HG02852 (cell line): ENCODE data around the gene MBD6.

Experiments
- ATAC-seq: cut with Tn5 transposase; IDR thresholded peaks from one replicate; pipeline ENCODE4 v1.9.1; 2021; ENCODE audit warnings: mild to moderate bottlenecking, moderate library complexity; ENCODE audit not compliant: unreplicated experiment

MBD6 gene, protein sequence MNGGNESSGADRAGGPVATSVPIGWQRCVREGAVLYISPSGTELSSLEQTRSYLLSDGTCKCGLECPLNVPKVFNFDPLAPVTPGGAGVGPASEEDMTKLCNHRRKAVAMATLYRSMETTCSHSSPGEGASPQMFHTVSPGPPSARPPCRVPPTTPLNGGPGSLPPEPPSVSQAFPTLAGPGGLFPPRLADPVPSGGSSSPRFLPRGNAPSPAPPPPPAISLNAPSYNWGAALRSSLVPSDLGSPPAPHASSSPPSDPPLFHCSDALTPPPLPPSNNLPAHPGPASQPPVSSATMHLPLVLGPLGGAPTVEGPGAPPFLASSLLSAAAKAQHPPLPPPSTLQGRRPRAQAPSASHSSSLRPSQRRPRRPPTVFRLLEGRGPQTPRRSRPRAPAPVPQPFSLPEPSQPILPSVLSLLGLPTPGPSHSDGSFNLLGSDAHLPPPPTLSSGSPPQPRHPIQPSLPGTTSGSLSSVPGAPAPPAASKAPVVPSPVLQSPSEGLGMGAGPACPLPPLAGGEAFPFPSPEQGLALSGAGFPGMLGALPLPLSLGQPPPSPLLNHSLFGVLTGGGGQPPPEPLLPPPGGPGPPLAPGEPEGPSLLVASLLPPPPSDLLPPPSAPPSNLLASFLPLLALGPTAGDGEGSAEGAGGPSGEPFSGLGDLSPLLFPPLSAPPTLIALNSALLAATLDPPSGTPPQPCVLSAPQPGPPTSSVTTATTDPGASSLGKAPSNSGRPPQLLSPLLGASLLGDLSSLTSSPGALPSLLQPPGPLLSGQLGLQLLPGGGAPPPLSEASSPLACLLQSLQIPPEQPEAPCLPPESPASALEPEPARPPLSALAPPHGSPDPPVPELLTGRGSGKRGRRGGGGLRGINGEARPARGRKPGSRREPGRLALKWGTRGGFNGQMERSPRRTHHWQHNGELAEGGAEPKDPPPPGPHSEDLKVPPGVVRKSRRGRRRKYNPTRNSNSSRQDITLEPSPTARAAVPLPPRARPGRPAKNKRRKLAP

GRCh38 chr12:57522011-57522886, at the start of gene MBD6:
TSS of gene MBD6 (plus strand) at chr12:57522824. CDS start at chr12:57524304, 1,480 bp downstream.
- ATAC-seq, result peak; percentile 31

DNA sequence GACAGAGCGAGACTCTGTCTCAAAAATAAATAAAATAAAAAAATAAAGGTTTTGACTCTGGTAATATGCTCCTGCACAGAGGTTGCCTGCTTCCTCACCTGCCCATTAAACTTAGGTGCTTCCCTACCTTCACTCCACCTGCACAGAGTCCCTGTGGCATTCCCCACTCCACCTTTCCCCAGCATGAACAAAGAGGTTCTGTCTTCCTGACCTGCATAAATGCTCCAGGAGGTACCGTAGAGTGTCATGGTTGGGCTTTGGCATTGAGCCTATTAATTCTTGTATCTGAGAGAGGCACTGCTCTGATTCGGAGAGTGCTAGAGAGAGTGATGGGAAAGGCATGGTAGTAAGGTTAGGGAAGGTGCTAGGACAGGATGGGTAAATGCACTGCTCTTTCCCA, 49.2 kb upstream of the MBD6 start:
- no peak for ATAC-seq

DNA sequence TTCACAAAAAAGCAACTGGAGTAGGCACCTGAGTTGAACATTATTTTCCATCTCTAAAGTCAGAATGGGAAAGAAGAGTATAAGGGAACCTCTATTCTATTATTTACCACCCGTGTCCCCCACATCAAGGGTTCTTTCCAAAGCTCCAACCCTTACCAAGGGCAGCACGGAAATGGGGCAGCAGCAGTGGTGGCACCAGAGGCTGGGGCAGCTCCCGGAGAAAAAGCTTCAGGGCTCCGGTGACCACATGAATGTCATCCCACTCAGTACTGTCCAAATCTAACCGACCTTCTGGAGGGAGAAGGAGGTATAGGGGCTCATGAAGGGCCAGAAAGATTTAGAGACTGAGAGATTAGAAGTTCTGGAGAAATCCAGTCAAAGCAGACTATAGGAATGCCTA, 48.7 kb upstream of the MBD6 start:
- ATAC-seq, result no peak

DNA sequence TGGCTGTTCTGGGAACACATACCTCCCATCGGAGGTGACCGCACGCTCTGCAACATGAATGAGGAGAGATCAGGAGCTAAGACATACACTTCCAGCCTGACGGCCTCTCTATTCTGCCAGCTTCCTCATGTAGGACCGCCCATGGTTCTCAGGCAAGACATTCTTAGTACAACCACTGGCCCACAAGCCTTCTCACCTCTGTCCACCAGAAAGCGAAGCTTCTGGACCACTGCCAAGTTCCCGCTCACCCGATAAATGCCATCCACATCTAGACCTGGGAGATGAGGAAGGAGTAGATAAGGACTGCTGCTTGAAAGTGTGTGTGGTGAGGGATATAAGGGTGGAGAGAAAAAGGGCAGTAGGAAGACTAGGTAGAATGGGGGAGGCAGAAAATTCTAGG, 48.2 kb upstream of the MBD6 start:
- no peak for ATAC-seq

GRCh38 chr12:57474862-57475261, 47.8 kb upstream of the MBD6 start:
- ATAC-seq, result no peak

DNA sequence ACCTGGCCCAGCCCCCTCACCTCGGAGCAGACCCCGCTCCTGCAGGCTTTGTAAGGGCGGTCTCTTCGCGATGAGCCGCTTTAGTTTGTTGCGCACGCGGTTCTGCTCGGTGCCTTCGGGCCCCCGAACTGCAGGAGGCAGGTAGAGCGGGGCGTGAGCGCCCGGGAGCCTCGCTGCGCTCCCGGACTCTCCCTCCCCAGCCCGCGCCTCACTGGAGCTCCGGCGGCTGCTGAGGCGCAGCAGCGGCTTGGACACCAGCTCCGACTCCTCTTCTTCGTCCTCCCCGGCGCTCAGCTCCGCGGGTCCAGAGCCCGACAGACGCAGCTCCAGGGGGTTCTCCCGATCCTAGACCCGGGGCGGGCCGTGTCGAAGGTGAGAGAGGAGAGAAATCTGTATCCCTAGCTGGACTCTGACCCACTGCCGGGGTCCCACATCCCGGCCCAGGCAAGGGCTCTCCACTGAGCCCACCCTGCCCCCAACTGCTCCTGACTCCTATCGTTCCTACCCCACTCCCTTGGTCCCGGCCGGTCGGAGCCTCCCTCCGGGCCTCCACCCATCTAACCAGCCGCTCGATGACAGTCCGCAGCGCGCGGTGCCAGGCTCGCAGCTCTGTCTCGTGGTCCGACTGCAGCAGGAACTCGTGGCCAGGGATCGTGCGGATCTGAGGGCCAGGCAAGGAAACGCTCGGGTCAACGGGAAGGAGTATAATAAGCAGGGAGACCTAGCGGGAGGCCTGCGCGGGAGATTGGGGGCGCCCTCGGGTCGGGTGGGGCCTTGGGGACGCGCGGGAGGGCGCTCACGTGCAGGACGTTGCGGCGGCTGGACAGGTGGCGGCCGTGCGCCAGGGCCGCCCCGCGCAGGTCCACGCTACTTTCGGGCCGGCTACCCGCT, 47.1 kb upstream of the MBD6 start:
- no peak for ATAC-seq

DNA sequence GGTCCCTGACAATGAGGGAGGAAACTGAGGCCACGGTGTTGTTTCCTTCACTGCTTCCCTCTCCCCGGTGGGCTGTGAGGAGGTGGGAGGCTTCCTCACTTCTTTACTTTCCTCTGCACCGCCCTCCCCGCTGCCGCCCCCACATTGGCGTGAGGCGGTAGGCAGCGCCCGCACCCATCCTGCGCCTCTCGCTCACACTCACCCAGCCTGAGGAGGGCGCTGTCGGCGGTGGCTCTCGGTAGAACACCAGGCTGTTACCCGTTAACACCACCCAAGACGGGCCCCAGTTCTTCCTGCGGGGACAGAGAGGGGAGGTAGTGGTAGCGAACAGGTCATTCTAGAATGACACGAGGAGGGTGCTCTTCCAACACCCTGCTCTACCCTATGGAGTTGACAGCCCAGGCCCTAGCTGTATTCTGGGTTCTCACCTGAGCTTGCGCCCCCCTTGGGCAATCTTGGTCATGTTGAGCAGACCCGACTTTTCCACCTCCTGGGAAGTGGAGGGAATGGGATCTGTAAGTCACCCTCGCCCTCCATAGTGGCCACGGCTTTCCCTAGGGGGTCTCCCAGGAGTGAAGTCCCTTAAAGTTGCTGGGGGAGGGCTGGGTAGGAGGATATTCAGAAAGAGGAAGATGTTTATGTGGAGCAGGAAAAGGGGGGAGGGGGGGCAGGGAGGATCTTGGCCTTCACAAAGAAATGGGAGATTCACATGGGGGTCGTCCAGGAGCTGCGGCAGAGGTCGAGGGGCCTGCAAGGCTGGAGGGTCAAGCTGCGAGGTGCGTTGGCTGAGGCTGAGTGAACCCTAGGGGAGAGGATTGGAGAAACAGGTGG, 46.2 kb upstream of the MBD6 start:
- no peak for ATAC-seq

GRCh38 chr12:57476993-57477709, 45.5 kb upstream of the MBD6 start:
- no peak for ATAC-seq

- ATAC-seq, result peak; percentile 41
Observed at GRCh38 chr12:57477710-57478681, 44.6 kb upstream of the MBD6 start.

GRCh38 chr12:57479043-57479375, 43.6 kb upstream of the MBD6 start:
- ATAC-seq, result no peak

GRCh38 chr12:57479376-57480115, 43.1 kb upstream of the MBD6 start, which contains the start of gene ARHGAP9:
TSS of gene ARHGAP9 (minus strand) at chr12:57479866. CDS start at chr12:57479406, 460 bp downstream.
- ATAC-seq, result peak; percentile 29

GRCh38 chr12:57481671-57482070, 41.0 kb upstream of the MBD6 start:
- no peak for ATAC-seq

DNA sequence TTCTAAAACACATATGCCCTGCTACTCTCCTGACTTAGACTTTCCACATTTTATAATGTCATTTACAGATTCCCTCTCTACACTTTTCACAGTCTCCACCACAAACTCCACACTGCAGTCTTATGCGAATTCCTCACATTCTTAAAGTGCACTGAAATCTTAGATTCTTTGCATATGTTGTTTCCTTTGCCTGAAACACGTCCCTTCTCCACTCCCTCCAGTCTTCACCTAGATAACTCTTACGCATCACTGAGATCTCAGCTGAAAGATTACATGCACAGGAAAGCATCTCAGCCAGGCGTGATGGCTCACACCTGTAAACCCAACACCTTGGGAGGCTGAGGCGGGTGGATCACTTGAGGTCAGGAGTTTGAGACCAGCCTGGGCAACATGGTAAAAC, 39.2 kb upstream of the MBD6 start:
- ATAC-seq, result no peak

DNA sequence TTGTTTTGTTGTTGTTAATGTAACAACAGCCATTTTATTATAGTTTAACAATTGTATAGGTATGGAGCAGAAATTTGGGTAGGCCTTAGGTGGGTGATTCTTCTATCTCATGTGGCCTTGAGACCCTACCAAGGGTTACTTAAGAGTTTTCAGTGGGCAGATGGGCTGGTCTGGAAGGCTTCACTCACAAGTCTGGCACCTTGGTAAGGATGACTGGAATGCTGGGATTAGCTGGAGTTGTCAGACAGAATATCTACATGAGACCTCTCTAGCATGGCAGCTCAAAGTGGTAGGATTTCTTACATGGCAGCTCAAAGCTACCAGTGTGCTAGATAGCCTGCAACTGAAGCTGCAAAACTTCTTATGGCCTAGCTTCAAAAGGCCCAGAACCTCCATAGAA, 36.9 kb upstream of the MBD6 start:
- ATAC-seq, result no peak

DNA sequence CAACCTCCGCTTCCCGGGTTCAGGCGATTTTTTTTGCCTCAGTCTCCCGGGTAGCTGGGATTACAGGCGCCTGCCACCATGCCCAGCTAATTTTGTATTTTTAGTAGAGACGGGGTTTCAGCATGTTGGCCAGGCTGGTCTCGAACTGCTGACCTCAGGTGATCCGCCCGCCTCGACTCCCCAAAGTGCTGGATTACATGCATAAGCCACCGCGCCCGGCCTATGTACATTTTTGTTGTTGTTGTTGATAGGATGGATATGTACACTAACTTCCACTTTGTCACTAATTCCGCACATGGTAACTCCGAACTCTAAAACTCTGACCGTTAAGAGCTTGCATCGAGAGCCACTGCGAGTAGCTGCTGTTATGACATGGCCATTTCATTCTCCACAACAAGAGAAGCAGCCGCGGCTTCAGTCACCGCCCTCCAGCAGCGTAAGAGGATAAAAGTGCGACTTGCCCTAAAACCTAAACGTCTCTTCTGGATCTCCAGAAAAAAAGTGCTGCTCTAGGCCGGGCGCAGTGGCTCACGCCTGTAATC, 35.5 kb upstream of the MBD6 start:
- no peak for ATAC-seq
